MCF 10A (cell line): ENCODE measurements around the gene ESPN. TPM values are rescaled to one million over a fixed set of nuclear protein-coding genes. Genes with fewer than 3 reads are reported as not detected.

Source experiments
- BruUV-seq: library from RNA; stranded (reverse); fragments of 400-500 nt; replicated peaks from 2 replicates; lab custom pipeline; 2021; lab: Mats Ljungman, UMichigan
- CTCF ChIA-PET: fragments of 300-600 bp; sonication (Branson Sonifier 250); formaldehyde crosslinking; extraction: SDS; loops from one replicate; lab custom pipeline; 2021; ENCODE audit warnings: antibody characterized with exemption, inconsistent platforms; lab: Yijun Ruan, JAX
- POLR2A ChIA-PET: fragments of 300-600, 350-650 bp; sonication (Branson Sonifier 250); formaldehyde crosslinking; extraction: SDS; loops from one replicate; lab custom pipeline; 2020; ENCODE audit warnings: antibody characterized with exemption, inconsistent platforms; lab: Yijun Ruan, JAX
- DNase-seq: peaks from one replicate; pipeline ENCODE4 v3.0.0-alpha.2; 2018; ENCODE audit not compliant: unreplicated experiment
- H3K27ac Mint-ChIP-seq: one replicate; pipeline ENCODE4 v1.8.0; 2022; ENCODE audit warnings: mild to moderate bottlenecking, low read depth, mixed read lengths; ENCODE audit not compliant: unreplicated experiment
- H3K27me3 Mint-ChIP-seq: one replicate; pipeline ENCODE4 v1.8.0; 2022; ENCODE audit warnings: mixed read lengths; ENCODE audit not compliant: insufficient read depth, unreplicated experiment
- H3K36me3 Mint-ChIP-seq: one replicate; pipeline ENCODE4 v1.8.0; 2022; ENCODE audit warnings: mild to moderate bottlenecking, moderate library complexity, mixed read lengths; ENCODE audit not compliant: insufficient read depth, unreplicated experiment
- H3K4me1 Mint-ChIP-seq: one replicate; pipeline ENCODE4 v1.8.0; 2022; ENCODE audit warnings: mixed read lengths; ENCODE audit not compliant: insufficient read depth, unreplicated experiment
- H3K4me3 Mint-ChIP-seq: one replicate; pipeline ENCODE4 v1.8.0; 2022; ENCODE audit warnings: mild to moderate bottlenecking, moderate library complexity, mixed read lengths; ENCODE audit not compliant: unreplicated experiment
- H3K9me3 Mint-ChIP-seq: one replicate; pipeline ENCODE4 v1.8.0; 2022; ENCODE audit warnings: mixed read lengths; ENCODE audit not compliant: unreplicated experiment
- CTCF ChIP-seq: fragments of 200-600 bp; IDR thresholded peaks from one replicate; pipeline ENCODE4 v1.8.0; 2022; ENCODE audit warnings: antibody characterized with exemption, mild to moderate bottlenecking; ENCODE audit not compliant: unreplicated experiment
- intact Hi-C: fragments of 100-400 bp; cut with micrococcal nuclease; formaldehyde crosslinking; loops from 2 replicates; pipeline ENCODE4 v1.14.1; 2022
- total RNA-seq: library from RNA; stranded (reverse); gene quantifications from 2 replicates; pipeline ENCODE4 v1.2.3, GENCODE V29; 2022

Gene ESPN
- total RNA-seq, 1 experiment from 2014 or later = 0.68 TPM

GRCh38 chr1:6465461-6466005 is 41.0 kb downstream of the ESPN start:
- no peak for TF ChIP-seq CTCF
- H3K36me3 Mint-ChIP-seq = peaks cover 50% of the 10 kb centered on the region
- H3K4me1 Mint-ChIP-seq = peaks cover 5% of the 10 kb centered on the region
- ChIA-PET CTCF (interaction anchor here (1.2 kb wide), 1 partner anchor 10 kb away, joined by 5 read pairs; no protein-coding TSS in a partner anchor), POLR2A (no interaction called here)
- intact Hi-C loops = no loop called here
- no peak for DNase-seq
- no peaks in the 10 kb centered on the region for H3K9me3 Mint-ChIP-seq
- H3K4me3 Mint-ChIP-seq = no peak overlapping the region
- no peaks in the 10 kb centered on the region for H3K27me3 Mint-ChIP-seq
- no peak overlapping the region for H3K27ac Mint-ChIP-seq
- BruUV-seq = no TSS peak

- DNase-seq = no peak
- ChIA-PET CTCF (interaction anchor here (1.2 kb wide), 1 partner anchor 10 kb away, joined by 5 read pairs; no protein-coding TSS in a partner anchor), POLR2A (no interaction called here)
- intact Hi-C loops = no loop called here
- Mint-ChIP-seq H3K36me3 (peaks cover 50% of the 10 kb centered on the region), H3K4me1 (peaks cover 5% of the 10 kb centered on the region), H3K9me3 (no peaks in the 10 kb centered on the region), H3K4me3 (no peak within 1 kb of the TSS), H3K27ac (no peak within 1 kb of the TSS), H3K27me3 (no peaks in the 10 kb centered on the region)
- BruUV-seq = no TSS peak
- TF ChIP-seq CTCF = no peak
Observed at GRCh38 chr1:6466023-6466422, 41.4 kb downstream of the ESPN start, which contains the start of gene TNFRSF25. TNFRSF25 (minus strand) TSS chr1:6466173; CDS start chr1:6466107, 66 bp downstream.

- no peak for TF ChIP-seq CTCF
- Mint-ChIP-seq H3K4me3 (no peak overlapping the region), H3K36me3 (peaks cover 53% of the 10 kb centered on the region), H3K27ac (no peak overlapping the region), H3K4me1 (peaks cover 6% of the 10 kb centered on the region), H3K27me3 (no peaks in the 10 kb centered on the region), H3K9me3 (no peaks in the 10 kb centered on the region)
- DNase-seq = no peak
- CTCF ChIA-PET = interaction anchor here (1.2 to 1.3 kb wide), 2 partner anchors 9 to 43 kb away, joined by 3 to 5 read pairs; no protein-coding TSS in a partner anchor
- POLR2A ChIA-PET = interaction anchor here (0.6 kb wide), 1 partner anchor 1459 kb away, joined by 3 read pairs; no protein-coding TSS in a partner anchor
- intact Hi-C loops = no loop called here
- BruUV-seq = no TSS peak
Observed at GRCh38 chr1:6466751-6467150, 42.2 kb downstream of the ESPN start.

GRCh38 chr1:6467224-6467623 is 42.6 kb downstream of the ESPN start:
- POLR2A ChIA-PET = interaction anchor here (0.6 kb wide), 1 partner anchor 1459 kb away, joined by 3 read pairs; no protein-coding TSS in a partner anchor
- BruUV-seq = no TSS peak
- intact Hi-C loops = no loop called here
- Mint-ChIP-seq H3K27me3 (no peaks in the 10 kb centered on the region), H3K36me3 (peaks cover 55% of the 10 kb centered on the region), H3K4me1 (peaks cover 11% of the 10 kb centered on the region), H3K27ac (no peak overlapping the region), H3K4me3 (no peak overlapping the region), H3K9me3 (no peaks in the 10 kb centered on the region)
- no peak for TF ChIP-seq CTCF
- CTCF ChIA-PET = interaction anchor here (1.3 to 3.3 kb wide), 2 partner anchors 29 to 44 kb away, joined by 3 to 12 read pairs; no protein-coding TSS in a partner anchor
- no peak for DNase-seq
